GM18873 (cell line): Measurements from ENCODE around the gene TRIOBP.

ENCODE experiments used
- ATAC-seq: cut with Tn5 transposase; IDR thresholded peaks from one replicate; pipeline ENCODE4 v1.9.1; 2021; ENCODE audit warnings: mild to moderate bottlenecking, moderate library complexity, moderate number of reproducible peaks; ENCODE audit not compliant: unreplicated experiment, low FRiP score

The TRIOBP gene

DNA sequence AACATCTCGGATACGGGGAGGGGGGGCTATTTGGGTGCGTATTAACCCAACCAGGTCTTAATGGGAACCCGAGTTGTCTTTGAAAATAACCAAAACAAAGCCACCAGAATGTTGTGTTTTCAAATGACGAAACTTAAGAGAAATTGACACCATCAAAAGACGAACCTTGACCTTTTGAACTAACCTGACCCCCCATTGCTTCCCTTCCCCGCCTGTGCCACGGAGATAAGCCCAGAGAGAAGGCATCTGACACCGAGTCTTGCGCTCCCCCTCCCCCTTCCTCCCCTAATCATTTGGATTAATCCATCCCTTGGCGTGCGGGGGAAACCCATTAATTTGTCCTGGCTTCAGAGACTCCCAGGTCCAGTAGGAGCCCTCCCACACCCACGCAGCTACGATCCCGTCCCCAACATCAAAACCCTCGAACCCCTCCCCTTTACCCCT is 106.4 kb downstream of the TRIOBP start:
- no peak for ATAC-seq

DNA sequence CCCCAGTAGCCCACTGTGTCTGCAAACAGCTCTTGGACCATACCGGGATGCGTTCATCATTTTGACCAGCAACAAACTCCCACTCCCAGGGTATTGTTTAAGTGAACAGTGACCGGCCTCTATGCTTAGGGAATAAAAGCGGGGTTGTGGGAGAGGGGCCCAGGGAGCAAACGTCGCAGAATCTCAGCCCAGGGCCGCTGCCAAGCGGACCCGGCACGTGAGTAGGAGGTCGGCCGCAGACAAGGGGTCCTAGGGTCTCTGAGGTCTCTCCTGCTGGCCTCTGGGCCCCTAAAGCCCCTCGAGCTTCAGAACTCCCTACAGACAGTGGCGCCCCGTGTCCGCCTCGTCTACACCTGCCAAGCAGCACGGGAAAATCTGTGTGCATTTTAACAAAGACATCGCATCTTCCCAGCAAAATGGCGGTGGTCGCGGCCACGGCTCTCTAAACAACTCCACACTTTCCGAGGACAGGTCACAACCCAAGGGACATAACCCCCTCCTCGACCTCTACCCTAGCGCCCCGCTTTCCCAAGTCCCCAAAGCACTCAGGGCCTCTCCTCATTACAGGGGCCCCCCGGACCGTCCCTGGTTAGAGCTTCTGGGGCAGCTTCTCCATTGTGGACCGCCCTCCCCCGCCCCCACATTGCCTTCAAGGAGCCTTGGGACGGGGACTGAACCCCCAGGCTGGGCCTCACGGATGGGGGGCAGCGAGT is 106.9 kb downstream of the TRIOBP start:
- no peak for ATAC-seq

DNA sequence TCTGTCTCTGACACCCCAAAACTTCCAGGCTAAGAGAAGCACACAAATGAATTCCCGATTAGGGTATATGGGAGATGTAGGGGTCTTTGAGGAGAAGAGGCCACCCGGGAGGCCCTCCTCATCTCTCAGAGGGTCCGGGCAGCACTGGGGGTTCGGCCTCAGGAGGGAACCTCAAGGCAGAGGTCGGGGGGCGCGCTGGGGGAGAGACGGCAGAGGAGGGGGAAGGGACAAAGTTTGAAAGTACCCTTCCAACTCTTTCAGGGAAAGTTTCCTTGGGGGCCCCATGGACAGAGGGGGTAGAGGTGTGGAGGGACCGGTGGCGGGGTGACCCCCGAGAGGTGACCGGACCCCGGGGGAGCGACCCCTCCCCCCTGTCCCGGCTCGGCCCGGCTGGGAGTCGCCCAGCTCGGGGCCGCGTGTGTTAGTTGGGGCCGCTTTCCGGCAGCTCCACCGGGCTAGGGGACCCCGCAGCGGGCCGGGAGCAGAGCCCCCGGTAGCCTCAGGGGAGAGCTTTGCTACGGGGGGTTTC is 107.6 kb downstream of the TRIOBP start:
- no peak for ATAC-seq

DNA sequence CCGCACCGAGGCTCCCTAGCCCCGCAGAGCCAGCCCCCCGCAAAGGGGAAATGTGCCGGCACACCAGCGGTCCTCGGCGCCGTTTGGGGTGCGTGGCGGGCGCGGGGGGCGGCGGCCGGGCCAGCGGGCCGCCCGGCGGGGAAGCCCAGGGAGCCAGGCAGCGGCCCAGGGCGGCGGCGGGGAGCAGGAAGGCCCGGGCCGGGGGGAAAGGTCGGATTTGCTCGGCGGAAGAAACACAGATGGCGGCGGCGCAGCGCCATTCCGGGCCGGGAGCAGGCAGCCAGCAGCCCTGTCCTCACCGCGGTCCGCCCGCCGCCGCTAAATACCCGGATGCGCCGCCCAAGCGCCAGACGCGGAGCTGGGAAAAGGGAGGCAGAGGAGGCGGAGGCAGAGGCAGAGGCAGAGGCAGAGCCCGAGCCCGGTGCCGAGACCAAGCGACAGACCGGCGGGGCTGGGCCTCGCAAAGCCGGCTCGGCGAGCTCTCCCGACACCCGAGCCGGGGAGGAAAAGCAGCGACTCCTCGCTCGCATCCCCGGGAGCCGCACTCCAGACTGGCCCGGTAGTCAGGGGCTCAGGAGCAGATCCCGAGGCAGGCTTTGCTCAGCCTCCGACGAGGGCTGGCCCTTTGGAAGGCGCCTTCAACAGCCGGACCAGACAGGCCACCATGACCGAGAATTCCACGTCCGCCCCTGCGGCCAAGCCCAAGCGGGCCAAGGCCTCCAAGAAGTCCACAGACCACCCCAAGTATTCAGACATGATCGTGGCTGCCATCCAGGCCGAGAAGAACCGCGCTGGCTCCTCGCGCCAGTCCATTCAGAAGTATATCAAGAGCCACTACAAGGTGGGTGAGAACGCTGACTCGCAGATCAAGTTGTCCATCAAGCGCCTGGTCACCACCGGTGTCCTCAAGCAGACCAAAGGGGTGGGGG is 108.3 kb downstream of the TRIOBP start:
- ATAC-seq = no peak

DNA sequence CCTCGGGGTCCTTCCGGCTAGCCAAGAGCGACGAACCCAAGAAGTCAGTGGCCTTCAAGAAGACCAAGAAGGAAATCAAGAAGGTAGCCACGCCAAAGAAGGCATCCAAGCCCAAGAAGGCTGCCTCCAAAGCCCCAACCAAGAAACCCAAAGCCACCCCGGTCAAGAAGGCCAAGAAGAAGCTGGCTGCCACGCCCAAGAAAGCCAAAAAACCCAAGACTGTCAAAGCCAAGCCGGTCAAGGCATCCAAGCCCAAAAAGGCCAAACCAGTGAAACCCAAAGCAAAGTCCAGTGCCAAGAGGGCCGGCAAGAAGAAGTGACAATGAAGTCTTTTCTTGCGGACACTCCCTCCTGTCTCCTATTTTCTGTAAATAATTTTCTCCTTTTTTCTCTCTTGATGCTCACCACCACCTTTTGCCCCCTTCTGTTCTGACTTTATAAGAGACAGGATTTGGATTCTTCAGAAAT is 109.0 kb downstream of the TRIOBP start:
- ATAC-seq = no peak

DNA sequence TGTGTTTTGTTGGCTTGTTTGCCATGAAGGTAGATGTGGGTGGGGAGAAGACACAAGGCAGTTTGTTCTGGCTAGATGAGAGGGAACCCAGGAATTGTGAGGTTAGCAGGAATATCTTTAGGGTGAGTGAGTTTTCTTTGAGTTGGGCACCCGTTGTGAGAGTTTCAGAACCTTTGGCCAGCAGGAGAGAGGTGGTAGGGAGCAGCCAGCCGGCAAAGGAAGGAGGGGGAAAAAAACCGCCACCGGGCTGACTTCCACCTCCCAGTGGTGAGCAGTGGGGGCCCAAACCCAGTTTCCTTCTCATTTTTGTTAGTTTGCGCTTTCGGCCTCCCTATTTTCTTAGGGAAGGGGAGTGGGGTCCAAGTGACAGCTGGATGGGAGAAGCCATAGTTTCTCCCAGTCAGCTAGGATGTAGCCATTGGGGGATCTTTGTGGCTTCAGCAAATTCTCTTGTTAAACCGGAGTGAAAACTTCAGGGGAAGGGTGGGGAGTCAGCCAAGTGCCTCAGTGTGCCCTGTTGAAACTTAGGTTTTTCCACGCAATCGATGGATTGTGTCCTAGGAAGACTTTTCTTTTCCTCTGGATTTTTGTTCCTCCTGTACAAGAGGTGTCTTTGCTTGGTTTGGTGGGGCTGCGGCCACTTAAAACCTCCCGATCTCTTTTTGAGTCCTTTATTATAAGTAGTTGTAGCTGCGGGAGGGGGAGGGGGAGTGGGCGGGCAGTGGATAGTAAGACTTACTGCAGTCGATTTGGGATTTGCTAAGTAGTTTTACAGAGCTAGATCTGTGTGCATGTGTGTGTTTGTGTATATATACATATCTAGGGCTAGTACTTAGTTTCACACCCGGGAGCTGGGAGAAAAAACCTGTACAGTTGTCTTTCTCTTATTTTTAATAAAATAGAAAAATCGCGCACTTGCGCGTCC is 109.8 kb downstream of the TRIOBP start:
- no peak for ATAC-seq

DNA sequence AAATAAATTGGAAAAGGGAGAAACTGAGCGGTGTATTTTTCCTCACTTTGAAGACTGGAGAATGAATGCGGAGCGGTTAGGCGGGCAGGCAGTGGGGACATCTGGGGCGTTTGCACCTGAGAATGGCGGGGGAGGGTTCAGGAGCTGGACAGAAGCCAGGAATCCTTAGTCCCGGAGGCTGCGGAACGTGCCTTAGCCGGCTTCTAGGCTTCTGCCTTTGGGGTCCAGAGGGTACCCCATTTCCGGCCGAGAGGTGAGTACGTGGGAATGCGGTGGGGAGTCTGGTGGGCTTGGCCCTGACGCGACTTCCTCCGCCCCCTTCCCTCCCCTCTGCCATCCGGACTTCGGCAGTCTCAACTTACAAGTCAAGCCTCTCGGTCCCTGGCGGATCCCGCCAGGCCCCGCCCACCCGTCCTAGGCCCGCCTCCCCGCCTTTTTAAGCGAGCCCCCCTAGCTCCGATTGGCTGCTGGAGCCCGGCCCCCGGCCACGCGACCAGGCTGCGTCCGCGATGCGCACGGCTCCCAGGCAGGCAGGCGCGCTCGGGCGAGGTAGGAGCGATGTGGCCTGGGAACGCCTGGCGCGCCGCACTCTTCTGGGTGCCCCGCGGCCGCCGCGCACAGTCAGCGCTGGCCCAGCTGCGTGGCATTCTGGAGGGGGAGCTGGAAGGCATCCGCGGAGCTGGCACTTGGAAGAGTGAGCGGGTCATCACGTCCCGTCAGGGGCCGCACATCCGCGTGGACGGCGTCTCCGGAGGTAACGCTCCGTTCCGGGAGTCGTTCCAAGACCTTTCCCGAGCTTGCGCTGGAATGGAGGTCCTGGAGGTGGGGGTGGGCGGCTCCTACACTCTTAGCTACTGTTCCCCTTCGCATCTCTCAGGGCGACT is 110.8 kb downstream of the TRIOBP start, which contains the start of gene GCAT:
Gene GCAT (plus strand): TSS at position 525 of the 884 bp plus-strand sequence. CDS start 34 bp downstream, at position 559.
- ATAC-seq = no peak

DNA sequence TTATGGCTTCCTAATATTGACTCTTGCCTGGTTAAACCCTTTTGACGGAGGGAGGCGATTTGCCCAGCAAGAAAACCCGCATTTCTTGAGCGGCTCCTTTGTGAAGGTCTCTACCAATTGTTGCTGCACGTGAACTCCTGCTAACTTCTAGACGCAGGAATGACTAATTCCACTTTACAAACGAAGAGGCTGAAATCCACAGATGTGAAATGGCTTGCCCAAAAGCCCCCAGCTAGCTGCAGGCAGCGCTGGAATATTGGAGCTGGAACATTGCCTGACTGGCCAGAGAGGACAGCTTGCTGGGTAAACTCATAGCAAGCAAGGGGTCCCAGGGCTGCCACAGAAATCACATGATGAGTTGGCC is 111.4 kb downstream of the TRIOBP start:
- ATAC-seq = no peak

DNA sequence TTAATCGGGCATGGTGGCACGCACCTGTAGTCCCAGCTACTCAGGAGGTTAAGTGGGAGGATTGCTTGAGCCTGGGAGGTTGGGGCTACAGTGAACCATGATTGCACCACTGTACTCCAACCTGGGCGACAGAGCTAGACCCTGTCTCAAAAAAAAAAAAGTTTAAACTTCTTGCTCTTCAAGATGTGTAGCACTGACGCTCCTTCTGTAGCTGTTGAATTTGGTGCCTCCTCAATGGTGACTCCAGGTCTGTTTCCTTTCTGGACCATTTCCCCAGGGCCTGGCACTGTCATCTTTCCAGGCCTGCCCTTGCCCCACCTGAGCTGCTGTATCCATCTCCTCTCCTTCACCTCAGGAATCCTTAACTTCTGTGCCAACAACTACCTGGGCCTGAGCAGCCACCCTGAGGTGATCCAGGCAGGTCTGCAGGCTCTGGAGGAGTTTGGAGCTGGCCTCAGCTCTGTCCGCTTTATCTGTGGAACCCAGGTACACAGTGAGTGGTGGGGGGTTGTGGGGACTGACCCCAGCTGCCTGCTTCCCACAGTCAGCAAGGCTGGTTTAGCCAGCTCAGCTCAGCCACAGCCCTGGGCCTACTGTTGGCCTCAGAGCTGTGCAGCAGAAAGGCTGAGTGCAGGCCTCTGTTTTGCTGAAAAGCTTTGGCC is 113.0 kb downstream of the TRIOBP start:
- no peak for ATAC-seq

DNA sequence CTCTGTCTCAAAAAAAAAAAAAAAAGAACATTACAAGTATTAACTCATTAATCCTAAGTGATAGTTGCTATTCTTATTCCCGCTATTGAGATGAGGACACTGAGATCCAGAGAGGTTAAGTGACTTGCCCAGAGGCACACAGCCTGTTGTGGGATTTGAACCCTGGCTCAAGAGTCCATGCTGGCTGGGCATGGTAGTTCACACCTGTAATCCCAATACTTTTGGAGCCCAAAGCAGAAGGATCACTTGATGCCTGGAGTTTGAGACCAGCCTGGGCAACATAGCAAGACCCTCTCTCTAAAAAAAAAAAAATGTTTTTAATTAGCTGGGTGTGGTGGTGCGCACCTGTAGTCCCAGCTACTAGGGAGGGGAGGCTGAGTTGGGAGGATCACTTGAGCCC is 115.0 kb downstream of the TRIOBP start:
- ATAC-seq = no peak

DNA sequence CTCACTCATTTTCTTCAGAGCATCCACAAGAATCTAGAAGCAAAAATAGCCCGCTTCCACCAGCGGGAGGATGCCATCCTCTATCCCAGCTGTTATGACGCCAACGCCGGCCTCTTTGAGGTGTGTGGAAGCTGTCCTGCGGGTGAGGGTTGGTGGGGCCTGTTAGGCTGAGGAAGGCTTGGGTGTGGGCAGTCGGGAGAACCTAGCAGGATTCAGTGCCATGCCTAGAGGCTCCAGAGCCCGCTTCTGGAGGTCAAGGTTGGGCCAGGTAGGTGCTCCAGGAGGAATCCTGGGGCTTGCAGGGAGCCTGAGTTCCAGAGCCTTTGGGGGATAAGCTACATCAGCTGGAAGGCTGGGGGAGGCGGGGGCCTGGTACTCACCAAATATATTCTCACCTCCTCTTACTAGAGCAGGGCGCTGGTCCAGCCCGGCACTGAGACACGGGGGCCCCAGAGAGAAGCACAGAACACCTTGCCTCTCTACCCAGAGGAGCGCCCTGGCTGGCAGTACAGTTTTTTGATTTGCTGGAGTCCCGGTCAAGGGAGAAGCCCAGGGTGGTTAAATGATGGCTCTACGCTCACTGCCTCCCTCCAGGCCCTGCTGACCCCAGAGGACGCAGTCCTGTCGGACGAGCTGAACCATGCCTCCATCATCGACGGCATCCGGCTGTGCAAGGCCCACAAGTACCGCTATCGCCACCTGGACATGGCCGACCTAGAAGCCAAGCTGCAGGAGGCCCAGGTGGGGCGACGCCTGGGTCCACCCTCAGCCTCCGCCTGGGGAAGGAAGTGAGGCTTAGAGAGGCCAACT is 116.2 kb downstream of the TRIOBP start:
- no peak for ATAC-seq

DNA sequence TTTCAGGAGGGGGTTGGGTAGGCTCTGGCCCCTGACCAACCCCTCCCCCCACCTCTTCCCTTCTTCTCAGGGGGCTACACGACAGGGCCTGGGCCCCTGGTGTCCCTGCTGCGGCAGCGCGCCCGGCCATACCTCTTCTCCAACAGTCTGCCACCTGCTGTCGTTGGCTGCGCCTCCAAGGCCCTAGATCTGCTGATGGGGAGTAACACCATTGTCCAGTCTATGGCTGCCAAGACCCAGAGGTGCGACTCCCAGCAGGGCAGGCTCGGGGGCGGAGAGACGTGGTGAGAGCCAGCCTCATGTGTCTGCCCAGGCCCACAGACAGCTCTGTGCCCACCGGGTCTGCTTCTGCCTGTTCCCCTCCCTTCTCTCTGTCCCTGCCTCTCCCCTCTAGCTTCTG is 118.7 kb downstream of the TRIOBP start:
- no peak for ATAC-seq

DNA sequence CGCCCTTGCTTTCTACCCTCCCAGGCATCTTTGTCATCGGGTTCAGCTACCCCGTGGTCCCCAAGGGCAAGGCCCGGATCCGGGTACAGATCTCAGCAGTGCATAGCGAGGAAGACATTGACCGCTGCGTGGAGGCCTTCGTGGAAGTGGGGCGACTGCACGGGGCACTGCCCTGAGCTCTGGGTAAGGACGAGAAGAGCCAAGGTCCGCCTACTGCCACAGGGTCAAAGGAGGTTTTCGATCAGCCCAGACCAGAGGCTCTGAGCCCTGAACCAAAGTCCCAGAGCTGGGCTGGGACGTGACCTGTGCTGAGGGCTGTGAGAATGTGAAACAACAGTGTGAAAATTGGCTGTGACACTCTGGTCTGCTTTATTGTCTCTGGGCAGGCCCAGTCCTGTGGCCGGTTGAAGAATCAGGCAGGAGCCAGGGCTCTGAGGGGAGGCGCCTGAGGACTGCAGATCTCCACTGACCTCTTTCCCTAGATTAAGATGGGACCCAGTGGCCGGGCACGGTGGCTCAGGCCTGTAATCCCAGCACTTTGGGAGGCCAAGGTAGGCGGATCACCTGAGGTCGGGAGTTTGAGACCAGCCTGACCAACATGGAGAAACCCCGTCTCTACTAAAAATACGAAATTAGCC is 119.8 kb downstream of the TRIOBP start:
- no peak for ATAC-seq

DNA sequence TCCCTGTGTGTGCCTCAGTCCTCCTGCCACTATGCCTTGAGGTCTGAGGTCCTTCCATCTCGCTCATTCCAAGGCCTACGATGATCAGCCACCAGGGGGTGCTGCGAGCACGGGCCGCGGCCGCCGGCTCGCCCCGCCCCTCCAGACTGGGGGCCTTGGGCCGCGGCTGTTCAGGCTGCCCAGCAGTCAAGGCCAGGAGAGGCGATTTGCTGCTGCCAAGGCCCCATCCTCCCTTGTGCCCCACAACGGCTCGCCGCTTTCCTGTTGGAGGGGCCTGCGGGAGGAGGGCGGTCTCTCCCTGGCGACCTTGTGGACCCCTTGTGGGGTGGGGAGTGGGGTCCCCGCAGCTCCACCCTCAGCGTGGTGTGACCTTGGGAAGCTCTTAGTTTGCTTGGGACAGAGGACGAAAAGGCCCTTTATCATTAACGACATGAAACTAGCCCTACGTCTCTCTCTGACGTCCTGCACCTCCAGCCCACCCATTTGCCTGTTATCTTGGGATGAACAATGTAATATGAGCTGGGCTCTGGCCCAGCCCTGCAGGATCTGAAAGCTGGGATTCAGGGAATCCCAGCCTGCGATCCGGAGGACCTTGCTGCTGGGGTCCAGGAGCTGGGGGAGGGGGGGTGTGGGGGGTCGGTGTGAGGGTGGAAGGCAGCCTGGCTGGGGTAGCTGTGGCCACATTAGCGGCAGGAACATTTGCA is 121.0 kb downstream of the TRIOBP start:
- ATAC-seq = no peak

DNA sequence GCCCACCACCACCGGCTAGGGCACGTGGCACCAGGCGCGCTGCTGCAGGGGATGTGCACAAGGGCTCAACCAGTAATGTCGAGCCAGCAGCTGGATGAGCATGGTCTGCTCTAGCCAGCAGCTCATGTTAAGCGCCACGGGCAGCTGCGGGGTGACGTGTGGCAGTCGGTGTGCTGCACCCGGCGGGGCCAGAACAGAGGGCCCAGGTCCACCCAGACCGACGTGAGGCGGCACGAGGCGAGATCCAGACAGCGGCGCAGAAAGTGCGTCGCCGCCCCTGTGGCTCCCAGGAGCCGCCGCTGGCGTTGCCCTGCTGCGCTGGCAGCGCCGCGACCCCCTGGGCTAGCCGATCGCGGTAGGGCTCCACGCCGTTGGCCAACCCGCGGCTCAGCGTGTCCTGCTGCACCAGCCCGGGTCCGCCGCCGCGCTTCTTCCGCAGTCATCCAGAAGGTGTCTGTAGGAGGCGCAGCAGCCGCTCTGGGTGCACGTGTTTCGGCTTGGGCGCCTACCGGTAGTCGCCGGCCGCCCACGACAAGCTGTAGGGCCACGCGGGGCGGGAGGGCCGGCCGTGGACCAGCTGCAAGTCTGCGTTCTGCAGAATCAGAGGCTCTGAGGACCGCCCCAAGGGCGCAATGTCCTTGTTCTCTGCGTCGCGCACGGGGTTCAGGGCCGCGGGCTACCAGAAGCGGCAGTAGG is 121.7 kb downstream of the TRIOBP start:
- no peak for ATAC-seq

DNA sequence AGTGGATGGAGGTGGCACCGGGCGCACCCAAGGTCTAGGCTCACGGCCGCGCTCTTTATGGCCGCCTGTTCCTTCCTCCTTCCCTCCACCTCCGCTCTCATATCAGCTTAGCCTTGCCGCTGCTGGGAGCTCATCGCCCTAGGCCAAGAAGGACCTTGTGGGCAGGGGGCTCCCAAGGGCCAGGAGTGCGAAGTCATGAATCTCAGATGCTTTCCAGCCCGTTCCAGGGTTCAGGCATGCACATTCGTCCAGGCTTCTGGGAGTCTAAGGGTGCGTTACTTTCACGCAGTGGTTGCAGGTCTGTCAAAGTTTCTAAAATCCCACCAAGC is 122.2 kb downstream of the TRIOBP start:
- no peak for ATAC-seq
